Cortex of kidney (tissue), 1 donor: ENCODE data around the gene LAMA2.

Experiments used
- DNase-seq: peaks from one replicate; lab custom pipeline; 2025; lab: John Stamatoyannopoulos, UW

Gene LAMA2

DNA sequence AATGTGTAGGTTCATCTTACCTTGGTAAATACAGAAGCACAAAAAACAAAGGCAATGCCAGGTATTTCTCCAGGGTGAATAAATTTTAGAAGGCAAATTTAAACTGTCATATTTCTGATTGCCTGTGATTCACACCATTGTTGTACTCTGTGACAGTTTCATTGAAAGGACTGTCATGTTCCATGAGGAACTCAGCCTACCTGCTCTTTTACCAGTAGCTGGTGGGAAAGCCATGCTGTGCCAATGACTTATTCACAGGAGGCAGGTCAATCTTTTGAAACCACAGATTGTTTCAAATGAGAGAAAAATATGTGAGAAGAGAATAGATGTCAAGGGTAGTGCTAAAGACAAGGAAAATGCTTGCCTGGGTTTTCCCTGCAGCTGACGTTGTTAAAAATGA lies 206.4 kb downstream of the LAMA2 start:
- DNase-seq: no peak

DNA sequence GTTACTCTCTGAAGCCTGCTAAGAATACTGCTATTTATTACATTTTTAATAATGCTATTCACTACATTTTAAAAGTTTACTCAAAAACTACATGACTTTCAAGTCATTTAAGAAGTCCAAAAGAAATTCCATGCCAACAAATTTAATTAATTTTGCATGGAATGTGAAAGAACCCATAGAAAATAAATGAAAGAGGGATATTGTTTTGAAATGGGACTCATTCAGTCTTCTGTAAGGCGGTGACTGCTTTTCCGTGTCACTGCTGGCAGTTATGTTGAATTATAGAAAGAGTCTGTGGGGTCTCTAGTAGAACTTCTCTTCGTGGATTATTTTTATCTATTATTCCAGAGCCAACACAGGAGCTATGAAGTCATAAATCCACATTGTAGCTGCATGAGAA lies 211.2 kb downstream of the LAMA2 start:
- no peak for DNase-seq

DNA sequence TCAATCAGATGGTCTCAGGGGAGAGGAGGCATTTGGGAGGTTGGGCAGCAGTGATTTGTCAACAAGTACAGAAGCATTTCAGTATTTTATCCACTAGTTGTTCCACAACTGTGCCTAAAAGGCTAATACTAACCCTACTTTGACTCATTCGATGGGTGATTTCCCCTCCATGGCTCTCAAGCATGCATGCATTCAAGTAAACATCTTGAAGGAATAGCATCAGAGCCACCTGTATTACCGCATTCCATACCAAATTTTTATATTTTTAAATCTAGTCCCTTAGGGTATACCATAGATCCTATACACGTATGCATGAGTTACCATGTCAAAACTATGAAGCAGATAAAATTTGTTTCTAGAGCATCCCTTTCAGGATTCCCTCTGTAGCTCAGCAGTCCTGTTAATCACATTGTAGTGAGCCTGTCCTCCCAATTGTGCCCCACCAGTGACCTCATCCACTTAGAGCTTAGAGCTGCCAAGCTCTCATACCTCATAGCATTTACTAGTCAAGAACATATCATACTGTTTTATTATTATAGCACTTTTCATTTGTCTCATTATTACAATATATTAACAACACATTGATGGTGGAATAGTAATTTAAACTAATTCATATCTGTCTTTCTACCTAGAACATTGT lies 213.8 kb downstream of the LAMA2 start:
- no peak for DNase-seq

DNA sequence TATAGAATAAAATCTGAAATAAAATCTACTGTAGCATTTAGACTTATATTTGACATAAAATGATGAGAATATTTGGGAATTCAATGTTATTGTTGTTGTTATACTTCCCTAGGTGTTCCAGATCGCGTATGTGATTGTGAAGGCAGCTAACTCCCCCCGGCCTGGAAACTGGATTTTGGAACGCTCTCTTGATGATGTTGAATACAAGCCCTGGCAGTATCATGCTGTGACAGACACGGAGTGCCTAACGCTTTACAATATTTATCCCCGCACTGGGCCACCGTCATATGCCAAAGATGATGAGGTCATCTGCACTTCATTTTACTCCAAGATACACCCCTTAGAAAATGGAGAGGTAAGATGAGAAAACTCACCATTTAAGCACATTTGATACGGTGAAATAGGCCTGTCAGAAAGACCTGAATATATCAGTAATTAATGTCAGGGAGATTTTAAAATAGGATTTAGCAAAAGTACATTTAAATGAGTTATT lies 215.2 kb downstream of the LAMA2 start:
- no peak for DNase-seq

DNA sequence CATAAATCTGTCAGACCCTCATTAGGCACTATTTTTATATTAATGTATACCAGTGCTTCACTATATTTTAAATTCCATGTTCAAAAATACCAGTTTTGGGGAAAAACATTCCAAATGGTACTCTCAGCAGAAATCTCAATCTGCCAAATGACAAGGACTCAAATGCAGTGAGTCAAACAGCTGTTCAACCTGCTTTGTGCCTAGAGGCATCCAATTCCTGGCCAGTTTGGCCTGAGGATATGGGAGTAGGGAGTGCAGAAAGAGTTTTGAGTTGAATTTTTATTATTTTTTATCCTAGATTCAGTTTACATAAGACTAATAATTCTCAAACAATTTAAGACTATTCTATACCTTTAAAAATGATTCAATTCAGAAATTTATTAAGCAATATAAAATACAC lies 216.8 kb downstream of the LAMA2 start:
- no peak for DNase-seq

DNA sequence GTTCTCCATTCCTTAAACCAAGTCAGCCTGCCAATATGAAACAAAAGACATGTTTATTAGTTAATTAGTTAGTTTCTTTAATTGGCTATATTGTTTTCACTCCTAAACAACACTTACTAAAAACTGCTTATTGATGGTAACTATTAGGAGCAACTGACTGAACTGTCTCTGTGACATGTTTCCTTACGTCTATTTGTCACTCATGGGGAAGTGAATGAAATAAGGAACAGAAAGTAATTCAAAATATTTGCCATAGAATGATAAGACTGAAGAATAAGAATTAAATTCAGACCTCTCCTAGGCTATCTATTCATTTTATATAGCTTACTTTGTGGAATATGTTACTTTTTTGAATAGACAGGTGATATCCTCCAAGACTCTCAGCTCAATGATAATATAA lies 217.2 kb downstream of the LAMA2 start:
- DNase-seq: no peak

DNA sequence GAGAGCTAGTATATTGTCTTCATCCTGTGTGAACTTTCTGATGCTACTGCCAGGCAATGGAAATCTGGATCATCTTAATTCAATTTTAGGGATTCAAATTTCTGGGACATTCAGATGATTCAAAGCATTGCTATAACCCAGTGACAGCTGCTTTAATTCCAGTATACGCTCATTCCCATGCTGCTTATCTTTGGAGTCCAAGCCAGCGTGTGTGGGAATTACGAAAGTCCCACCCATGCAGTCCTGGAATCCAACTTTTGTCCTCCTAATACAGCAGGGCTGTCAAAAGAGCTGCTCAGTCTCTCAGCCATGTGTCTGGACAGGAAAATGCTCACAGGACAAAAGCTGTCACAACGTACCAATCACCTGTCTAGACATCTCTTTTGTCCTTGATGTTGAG lies 219.8 kb downstream of the LAMA2 start:
- DNase-seq: no peak

DNA sequence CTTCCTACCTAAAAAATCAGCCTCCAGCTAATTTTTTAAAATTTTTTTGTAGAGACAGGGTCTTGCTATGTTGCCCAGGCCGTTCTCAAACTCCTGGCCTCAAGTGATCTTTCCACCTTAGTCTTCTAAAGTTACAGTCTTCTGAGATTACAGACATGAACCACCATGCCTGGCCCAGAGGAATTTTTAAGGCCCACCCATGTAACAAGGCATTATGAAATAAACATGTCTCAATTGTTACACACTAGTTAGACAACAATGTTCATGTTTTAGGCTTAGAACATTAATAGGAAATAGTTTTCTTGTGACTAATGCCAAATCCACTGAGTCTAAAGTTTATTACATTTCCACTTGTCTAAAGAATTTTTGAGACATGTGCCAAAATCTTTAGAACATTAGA lies 221.2 kb downstream of the LAMA2 start:
- DNase-seq: no peak

DNA sequence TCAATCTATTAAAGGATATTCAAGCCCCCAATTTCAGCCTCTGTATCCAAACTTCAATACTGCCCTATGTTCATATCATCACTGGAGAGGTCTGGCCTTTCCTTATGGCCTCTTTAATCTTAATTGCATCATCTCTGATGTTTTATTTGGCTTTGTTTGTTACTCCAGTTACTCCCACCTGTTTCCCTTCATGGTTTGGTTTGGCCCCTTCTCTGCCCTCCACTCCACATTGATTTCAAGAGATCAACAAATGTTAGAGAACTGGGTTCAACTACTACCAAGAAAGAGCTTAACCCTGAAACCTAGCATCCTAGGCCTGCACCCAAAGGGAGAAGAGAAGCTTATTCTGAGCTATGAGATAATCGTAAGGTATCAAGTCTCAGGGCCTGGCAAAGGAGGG lies 221.6 kb downstream of the LAMA2 start:
- no peak for DNase-seq

DNA sequence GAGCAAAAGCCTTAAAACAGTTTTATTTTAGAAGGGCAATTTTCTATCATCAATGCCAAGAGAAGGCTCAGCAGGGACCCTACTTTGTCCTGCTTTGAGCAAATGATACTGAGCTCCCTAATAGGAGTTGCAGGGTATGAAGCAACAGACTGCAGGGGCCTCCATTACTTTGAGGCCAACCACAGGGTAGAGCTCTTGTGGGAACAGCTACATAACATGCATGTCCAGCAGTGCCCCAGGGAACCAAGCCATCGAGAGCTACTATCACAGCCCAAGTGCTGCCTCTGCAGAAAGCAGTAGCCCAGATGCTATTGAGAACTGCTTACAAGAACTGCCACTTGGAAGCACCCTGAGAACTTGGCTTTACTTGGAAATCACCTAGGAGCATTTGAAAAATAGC lies 222.1 kb downstream of the LAMA2 start:
- DNase-seq: no peak

DNA sequence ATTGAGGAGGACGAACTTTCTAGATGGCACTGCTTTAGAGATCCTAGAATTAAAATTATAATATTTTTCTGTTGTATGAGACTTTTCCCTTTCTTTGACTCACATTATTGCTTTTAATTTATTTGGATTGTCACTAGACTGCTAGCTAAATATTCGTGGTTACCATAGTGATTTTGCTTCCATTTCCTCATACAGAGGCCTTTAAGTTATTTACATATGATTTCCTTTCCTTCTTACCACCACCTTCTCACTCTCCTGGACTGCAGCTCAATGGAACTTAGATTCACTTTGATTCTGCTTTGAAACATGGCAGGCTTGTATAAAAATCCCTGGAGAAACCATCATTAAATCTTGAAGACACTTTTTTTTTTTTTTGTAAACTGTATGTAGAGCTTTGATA lies 222.9 kb downstream of the LAMA2 start:
- no peak for DNase-seq

DNA sequence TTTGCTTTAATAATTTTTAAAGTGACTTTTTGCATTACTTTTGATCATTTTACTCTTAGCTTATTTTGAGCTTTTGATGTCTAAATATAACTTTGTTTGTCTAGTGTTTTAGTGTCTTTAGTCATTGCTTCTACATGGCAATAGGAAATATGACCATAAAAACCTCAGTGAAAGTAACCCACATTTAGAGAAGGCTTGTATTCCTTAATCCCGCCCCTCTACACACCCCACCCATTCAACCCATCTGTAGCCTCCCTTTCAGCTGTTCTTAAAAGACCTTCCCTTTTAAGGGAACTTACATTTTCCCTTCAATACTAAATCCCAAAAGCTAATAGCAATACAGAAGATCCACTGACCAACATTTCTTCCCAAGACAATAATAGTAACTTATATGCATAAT lies 225.4 kb downstream of the LAMA2 start:
- no peak for DNase-seq

DNA sequence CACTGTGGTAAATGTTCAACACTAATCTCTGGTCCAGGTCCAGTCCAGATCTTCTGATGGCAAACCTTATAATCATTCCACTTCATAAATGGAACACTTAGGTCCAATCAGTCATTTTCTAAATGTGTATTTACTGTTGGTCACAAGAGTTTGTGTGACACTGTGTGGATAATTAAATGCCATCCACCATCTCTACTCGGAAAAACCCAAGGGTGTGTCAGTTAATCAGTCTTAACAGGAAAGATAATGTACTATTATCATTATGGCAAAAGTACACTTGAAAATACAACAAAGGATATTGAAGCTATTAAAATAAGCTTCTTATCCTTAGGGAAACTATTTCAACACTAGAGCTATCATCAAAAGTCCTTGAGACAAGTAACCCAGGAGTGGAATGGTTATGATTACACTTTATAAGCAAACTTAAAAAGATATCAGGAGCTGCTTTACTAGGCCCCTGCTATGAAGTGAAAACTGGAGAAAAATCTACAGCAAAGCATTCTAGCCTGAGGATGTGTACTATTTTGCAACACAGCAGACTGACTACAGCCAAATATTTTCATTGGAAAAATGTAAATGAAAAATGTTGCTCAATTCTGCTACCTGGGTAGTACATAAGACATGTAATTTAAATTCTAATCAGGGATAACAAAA lies 227.9 kb downstream of the LAMA2 start:
- DNase-seq: no peak

DNA sequence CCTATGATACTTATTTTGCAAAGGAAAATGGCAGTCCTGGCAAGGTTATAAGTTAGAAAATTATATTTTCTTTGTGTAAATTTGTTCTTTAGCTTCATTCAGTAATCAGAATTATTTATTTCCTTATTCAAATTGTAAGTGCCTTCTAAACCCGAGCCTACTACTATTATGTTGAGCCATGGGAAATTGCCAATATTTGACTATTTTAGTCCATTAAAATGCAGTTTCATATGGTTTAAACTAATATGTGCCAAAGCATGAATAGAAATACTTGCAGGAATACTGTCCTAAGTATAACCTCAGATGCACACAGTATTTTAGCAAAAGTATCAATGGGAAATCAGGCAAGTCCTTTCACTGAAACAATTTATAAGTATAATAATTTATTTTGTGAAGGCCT lies 228.4 kb downstream of the LAMA2 start:
- DNase-seq: no peak

DNA sequence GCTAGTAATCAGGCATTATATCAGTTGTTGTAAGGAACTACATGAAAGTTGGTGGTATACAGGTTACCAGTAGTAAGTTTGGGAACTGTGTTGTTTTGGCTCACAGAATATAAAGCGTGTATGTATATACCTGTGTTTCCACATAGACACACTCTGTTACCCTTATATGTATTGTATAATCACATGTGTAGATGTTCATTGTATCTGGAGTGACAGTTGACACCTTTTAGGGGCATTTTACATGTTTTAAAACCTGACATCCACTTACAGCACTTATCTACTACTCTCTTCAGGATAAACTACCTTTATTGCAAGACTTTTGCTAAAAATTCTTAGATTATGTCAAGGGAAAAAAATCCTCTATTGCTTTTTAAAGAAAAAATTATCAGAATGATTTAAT lies 228.9 kb downstream of the LAMA2 start:
- DNase-seq: no peak

DNA sequence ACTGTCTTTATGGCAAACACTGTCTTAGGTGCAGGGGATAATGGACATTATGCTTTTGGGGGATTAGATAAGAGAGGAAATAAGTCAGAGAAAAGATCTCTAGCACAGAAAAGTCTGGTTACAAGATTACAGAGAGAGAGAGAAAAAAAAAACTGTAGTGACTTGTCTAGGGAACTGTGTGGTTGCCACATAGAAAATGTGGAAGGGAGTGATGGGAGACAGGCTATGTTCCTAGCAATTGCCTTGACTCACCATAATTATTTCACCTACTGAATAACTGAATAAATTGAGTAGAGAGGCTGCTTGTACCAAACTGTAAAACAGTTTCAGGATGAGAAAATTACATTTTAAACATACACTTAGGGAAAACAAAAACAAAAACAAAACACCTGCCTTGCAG lies 229.7 kb downstream of the LAMA2 start:
- no peak for DNase-seq

DNA sequence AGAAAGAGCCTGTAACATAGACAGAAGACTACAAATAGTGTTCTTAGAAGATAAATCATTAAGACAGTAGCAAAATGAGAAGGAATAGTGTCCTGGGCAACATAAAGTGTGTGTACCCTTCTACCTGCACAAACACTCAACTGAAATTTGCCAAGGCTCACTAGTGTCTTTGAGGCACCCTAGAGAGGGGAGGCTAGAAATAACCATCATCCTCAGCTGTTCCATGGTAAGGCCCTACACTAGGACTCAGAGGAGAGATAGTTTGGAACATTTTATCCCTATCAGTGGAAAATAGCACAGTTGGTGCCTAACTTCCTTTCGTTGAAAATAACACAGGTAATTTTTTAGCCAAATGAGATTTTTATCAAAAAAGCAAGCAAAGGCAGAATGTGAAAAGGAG lies 230.7 kb downstream of the LAMA2 start:
- DNase-seq: no peak

DNA sequence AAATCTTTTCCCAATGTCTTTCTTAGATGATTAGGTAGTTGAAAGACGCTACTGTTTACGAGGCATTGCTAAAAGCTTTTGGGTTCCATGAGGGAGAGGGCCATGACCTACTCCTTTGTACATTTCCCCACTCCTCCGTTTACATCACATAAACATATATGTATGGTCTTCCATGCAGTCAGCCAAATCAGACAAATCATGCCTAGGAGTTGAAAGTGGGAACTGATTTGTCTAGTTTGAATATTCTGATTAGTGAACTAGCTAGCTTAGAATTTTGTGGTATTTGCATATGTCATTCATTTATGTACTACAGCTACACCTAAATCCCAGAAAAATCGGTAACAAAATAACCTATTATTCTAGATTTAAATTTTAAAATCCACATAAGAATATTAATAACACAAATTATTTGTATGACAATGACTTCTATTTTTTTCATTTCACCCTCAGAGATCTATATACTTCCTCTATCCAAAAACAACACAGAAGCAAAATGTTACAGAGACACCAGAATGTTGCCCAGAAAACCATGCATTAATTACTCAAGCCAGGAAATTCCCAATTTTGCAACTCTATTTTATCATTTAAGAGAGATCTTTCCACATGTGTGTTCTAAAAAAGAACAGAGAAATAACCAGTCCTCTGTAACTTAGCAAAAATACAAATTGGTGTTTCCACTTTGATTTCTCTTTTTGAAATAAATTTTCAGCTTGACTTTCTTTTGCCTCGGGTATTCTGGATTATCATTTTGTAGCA lies 231.9 kb downstream of the LAMA2 start:
- no peak for DNase-seq

DNA sequence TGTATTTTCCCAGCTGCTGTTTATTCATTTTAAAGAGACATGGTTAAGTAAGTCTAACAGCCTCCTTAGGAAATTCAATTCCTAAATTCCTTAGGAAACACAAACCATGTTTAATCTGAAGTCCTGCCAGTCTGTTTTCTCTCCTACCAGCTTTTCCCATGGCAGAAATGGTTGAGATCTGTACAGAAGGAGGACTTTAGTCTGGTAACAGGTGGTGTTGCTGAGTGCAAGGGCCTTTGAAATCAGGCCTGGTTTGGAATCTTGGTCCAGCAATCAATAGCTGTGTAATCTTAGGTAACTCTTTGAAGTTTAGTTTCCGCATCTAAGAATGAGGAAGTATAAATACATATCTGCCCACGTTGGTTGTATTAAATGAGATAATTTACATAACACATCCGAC lies 232.5 kb downstream of the LAMA2 start:
- DNase-seq: no peak

DNA sequence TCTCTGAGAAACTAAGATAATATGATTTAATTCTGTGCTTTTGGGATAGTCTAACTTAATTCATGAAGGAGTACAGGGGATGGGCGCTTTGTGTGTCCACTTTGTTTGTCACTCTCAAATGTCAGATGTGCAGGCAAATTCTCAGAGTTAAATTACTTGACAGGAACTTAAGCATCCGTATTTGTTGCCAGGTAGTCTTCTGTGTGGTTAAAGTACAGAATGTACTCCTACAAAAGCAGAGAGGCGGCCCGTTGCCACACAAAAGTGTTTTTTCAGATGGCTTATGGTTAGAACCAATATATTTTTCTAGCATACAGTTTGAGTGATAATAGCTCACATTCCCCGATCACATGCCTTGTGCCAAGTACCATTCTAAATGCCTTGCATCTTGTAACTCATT lies 234.4 kb downstream of the LAMA2 start:
- DNase-seq: no peak

DNA sequence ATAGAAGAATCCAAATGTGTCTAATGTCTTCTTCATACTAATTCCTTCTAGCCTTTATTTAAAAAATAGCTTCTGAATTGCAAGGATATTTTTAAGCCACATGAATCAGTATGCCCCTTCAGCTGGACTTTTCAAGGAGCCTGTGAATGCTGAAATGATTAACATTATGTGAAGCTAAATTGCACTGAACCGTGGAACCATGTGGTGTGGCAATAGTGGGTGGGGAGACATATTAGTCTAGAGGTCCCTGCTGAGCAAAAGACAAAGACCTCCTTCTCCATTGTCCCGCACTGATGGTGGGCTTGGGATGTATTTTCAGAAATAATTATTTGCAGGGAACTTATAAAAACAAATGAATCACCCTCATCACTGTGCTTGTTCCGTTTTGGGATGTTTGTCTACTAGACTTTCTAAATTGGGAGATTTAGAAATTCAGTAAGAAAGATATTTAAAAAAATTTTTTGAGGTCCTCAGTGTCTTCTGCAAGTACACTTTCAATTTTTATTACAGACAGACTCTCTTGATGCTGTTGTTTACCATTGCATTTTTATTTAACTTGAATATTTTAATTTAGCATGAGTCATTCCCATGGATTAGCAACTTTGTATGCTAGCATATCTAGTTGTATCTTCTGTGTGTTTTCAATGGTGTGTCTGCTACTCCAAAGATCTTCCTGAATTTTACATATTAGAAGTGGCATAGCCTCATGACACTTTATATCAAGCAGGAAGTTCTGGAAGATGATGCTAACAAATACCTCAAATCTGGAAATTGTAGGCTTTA lies 238.1 kb downstream of the LAMA2 start:
- DNase-seq: no peak

DNA sequence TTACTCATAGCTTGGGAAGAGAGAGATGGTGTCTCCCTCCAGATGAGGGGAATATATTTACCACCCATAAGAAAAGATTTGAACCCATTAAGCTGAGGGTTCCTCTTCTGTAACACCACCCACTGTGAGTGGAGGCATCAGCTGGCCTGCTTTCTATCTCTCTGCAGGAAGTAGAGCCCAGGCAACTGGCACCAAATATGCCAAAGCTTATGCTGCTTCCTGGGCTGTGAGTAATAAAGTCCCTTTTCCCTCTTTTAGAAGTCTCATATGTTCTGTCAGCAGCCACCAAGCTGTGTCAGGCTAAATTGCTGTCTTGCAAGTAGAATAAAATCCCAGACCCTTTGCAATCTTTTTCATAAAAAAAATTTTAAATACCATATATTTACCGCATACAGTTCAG lies 241.4 kb downstream of the LAMA2 start:
- DNase-seq: no peak

DNA sequence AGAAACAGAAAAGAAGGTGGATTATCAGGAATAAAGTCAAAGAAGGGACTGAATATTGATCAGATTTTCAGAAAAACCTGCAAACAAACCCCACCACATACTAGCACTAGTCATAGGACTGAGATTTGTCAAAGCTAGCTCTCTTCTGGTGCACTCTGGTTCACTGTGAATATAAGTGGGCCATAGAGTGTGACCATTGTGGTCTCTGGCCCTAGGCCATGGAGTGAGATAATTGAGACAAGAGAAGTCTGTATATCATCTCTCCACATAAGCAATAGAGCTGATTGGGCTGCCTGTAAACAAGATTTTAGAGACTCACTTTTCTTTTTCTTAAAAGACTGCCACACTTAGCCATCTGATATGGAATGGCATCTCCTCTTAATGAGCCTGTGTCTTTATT lies 247.2 kb downstream of the LAMA2 start:
- DNase-seq: no peak
